Astrocyte of the cerebellum (primary cell): ENCODE results near the gene CENPL.
"Not testable (repeated sequence)": the region's sequence is repeated elsewhere in the genome, so short reads cannot be mapped to it uniquely, and the experiment has no call there.

Experiments
- DNase-seq: peaks from one replicate; pipeline ENCODE4 v3.0.0-alpha.2; 2011; ENCODE audit warnings: low read depth
- H3K4me3 ChIP-seq: 2 replicates; pipeline ENCODE4 v1.5.1; 2011; ENCODE audit warnings: mild to moderate bottlenecking, low read depth, low read length, moderate library complexity
- in situ Hi-C: cut with HindIII; loops from 2 replicates; pipeline ENCODE4 v1.10.0; 2017; ENCODE audit warnings: low sequenced_read_pairs
- TF ChIP-seq, protein P1 (sequence below): IDR thresholded peaks from 2 replicates; pipeline ENCODE4 v1.5.1; 2012; ENCODE audit warnings: low read length, low read depth, moderate library complexity, mild to moderate bottlenecking; ENCODE audit errors: missing control alignments

Gene CENPL

GRCh38 chr1:173863224-173864161, 38.8 kb upstream of the CENPL start:
- TF ChIP-seq, protein P1, sequence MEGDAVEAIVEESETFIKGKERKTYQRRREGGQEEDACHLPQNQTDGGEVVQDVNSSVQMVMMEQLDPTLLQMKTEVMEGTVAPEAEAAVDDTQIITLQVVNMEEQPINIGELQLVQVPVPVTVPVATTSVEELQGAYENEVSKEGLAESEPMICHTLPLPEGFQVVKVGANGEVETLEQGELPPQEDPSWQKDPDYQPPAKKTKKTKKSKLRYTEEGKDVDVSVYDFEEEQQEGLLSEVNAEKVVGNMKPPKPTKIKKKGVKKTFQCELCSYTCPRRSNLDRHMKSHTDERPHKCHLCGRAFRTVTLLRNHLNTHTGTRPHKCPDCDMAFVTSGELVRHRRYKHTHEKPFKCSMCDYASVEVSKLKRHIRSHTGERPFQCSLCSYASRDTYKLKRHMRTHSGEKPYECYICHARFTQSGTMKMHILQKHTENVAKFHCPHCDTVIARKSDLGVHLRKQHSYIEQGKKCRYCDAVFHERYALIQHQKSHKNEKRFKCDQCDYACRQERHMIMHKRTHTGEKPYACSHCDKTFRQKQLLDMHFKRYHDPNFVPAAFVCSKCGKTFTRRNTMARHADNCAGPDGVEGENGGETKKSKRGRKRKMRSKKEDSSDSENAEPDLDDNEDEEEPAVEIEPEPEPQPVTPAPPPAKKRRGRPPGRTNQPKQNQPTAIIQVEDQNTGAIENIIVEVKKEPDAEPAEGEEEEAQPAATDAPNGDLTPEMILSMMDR = no peak
- in situ Hi-C loops = no loop called here
- H3K4me3 ChIP-seq = no peak overlapping the region

DNA sequence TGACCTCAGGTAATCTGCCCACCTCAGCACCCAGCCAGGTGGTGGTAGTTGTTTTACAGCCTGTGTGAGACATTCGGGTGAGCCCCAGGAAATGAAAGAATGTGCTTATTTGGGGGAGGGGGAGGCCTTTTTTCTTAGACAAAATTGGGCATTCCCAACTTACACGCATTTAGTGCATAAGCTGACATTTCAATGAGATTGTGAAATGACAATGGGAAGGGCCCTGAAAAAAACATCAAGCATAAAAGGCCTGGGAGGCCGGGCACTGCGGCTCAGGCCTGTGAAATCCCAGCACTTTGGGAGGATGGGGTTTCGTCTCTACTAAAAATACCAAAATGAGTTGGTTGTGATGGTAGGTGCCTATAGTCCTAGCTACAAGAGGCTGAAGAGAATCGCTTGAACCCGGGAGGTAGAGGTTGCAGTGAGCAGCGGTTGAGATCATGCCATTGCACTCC, 38.1 kb upstream of the CENPL start:
- TF ChIP-seq, protein P1 = no peak
- no peak for DNase-seq
- in situ Hi-C loops = no loop called here
- H3K4me3 ChIP-seq = no peak overlapping the region

More at GRCh38 chr1:173863224-173864161, 38.8 kb upstream of the CENPL start:
- no peak for DNase-seq

- H3K4me3 ChIP-seq, in situ Hi-C loops, DNase-seq: not testable (repeated sequence)
Observed at GRCh38 chr1:173862146-173862768, 37.6 kb upstream of the CENPL start.

DNA sequence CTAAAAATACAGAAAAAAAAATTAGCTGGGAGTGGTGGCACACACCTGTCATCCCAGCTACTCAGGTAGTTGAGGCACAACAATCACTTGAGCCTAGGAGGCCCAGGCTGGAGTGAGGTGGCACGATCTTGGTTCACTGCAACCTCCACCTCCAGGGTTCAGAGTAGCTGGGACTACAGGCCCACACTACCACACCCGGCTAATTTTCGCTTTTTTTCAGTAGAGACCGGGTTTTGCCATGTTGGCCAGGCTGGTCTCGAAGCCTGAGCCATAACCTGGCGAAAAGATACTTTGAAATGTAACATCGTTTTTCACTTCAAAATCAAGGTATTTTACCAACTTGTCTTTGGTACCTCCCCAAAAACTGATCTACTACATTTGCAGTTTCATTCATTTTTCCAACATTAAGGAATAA, 37.1 kb upstream of the CENPL start:
- DNase-seq = no peak
- no peak overlapping the region for H3K4me3 ChIP-seq
- in situ Hi-C loops = no loop called here
- TF ChIP-seq, protein P1 = no peak

DNA sequence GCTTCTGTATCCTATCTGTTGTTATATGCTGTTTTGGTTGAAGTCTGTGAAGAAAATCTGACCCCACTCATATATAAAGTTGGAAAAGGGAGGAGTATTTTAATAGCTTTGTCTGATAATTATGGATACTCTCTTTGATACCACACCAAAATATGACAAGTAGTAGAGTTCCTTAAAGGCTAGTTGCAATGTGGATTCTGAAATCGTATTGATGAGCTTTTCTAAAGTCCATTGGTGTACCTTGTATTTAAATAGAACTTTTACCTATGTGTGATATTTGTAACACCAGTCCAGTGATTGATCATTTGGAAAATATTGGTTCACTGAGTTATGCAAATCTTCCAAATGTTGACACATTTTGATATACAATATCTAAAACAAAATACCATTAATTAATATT, 35.4 kb upstream of the CENPL start:
- no peak for DNase-seq
- in situ Hi-C loops = no loop called here
- TF ChIP-seq, protein P1 = no peak
- no peak overlapping the region for H3K4me3 ChIP-seq

- H3K4me3 ChIP-seq, in situ Hi-C loops, DNase-seq: not testable (repeated sequence)
Observed at GRCh38 chr1:173859547-173859946, 34.9 kb upstream of the CENPL start.

- H3K4me3 ChIP-seq = no peak overlapping the region
- TF ChIP-seq, protein P1 = no peak
- no peak for DNase-seq
- in situ Hi-C loops = no loop called here
Observed at GRCh38 chr1:173857363-173857917, 32.8 kb upstream of the CENPL start.
